ENCODE data around the gene FPGS. TPM values are rescaled to one million over a fixed set of nuclear protein-coding genes. Genes with fewer than 3 reads are reported as not detected.
A peak's percentile ranks its signal among the peaks of the same experiment; 100 is the strongest.
"Not testable (repeated sequence)": the region's sequence is repeated elsewhere in the genome, so short reads cannot be mapped to it uniquely, and the experiment has no call there.

The FPGS gene
- total RNA-seq (10 to 100 TPM; 71.2 to 80.6 TPM), total RNA-seq (53.8 to 91.4 reads per million in 2 donors)

- peaks cover 14% of the 10 kb centered on the region for H3K4me1 Mint-ChIP-seq
- H3K9me3 ChIP-seq (ENCODE audit: control insufficient read depth, low read length, poor library complexity, severe bottlenecking), result no peaks in the 10 kb centered on the region
- H3K27me3 Mint-ChIP-seq, result no peaks in the 10 kb centered on the region
- ATAC-seq (peak; percentile 90), DNase-seq (peak; percentile 71 to 87 (median 82))
- peak within 1 kb of the TSS; percentile 75 for H3K27ac Mint-ChIP-seq
- H3K36me3 Mint-ChIP-seq (ENCODE audit: low read depth), result no peaks in the 10 kb centered on the region
- peak within 1 kb of the TSS; percentile 95 for H3K4me3 Mint-ChIP-seq
These were observed at the start of gene FPGS for GRCh38 chr9:127802576-127803443. Gene FPGS, plus strand, starts transcription at chr9:127802882. Its CDS starts 43 bp downstream, at chr9:127802925.

- ATAC-seq, result no peak
- peaks cover 14% of the 10 kb centered on the region for H3K4me1 Mint-ChIP-seq
These were observed 49.5 kb upstream of the FPGS start for GRCh38 chr9:127753148-127753547.

GRCh38 chr9:127753622-127754021 lies 49.1 kb upstream of the FPGS start:
- Mint-ChIP-seq H3K27ac (no peak overlapping the region), H3K36me3 (ENCODE audit: low read depth) (peaks cover 2% of the 10 kb centered on the region), H3K27me3 (no peaks in the 10 kb centered on the region), H3K4me1 (peaks cover 17% of the 10 kb centered on the region), H3K4me3 (no peak overlapping the region)
- ATAC-seq, result no peak
- H3K9me3 ChIP-seq (ENCODE audit: control insufficient read depth, low read length, poor library complexity, severe bottlenecking), result no peaks in the 10 kb centered on the region
- DNase-seq, result no peak

More at GRCh38 chr9:127753148-127753547, 49.5 kb upstream of the FPGS start:
- Mint-ChIP-seq H3K27ac (no peak overlapping the region), H3K27me3 (no peaks in the 10 kb centered on the region), H3K4me3 (no peak overlapping the region), H3K36me3 (ENCODE audit: low read depth) (no peaks in the 10 kb centered on the region)
- no peaks in the 10 kb centered on the region for H3K9me3 ChIP-seq (ENCODE audit: control insufficient read depth, low read length, poor library complexity, severe bottlenecking)
- DNase-seq, result no peak

GRCh38 chr9:127754099-127755060 lies 48.3 kb upstream of the FPGS start:
- no peak overlapping the region for H3K4me3 Mint-ChIP-seq
- peaks cover 3% of the 10 kb centered on the region for H3K36me3 Mint-ChIP-seq (ENCODE audit: low read depth)
- no peaks in the 10 kb centered on the region for H3K9me3 ChIP-seq (ENCODE audit: control insufficient read depth, low read length, poor library complexity, severe bottlenecking)
- DNase-seq (no peak), ATAC-seq (no peak)
- no peaks in the 10 kb centered on the region for H3K27me3 Mint-ChIP-seq
- H3K4me1 Mint-ChIP-seq, result peaks cover 20% of the 10 kb centered on the region
- no peak overlapping the region for H3K27ac Mint-ChIP-seq

GRCh38 chr9:127755061-127756060 lies 47.3 kb upstream of the FPGS start:
- Mint-ChIP-seq H3K36me3 (ENCODE audit: low read depth) (peaks cover 3% of the 10 kb centered on the region), H3K4me1 (peaks cover 19% of the 10 kb centered on the region), H3K27ac (no peak overlapping the region), H3K4me3 (no peak overlapping the region), H3K27me3 (no peaks in the 10 kb centered on the region)
- ATAC-seq, result no peak
- DNase-seq, result no peak
- H3K9me3 ChIP-seq (ENCODE audit: control insufficient read depth, low read length, poor library complexity, severe bottlenecking), result no peaks in the 10 kb centered on the region

- peaks cover 15% of the 10 kb centered on the region for H3K4me1 Mint-ChIP-seq
- no peaks in the 10 kb centered on the region for H3K9me3 ChIP-seq (ENCODE audit: control insufficient read depth, low read length, poor library complexity, severe bottlenecking)
- no peak for DNase-seq
- ATAC-seq, result no peak
- no peak overlapping the region for H3K27ac Mint-ChIP-seq
- H3K27me3 Mint-ChIP-seq, result no peaks in the 10 kb centered on the region
- H3K36me3 Mint-ChIP-seq (ENCODE audit: low read depth), result peaks cover 3% of the 10 kb centered on the region
- no peak overlapping the region for H3K4me3 Mint-ChIP-seq
These were observed 46.4 kb upstream of the FPGS start for GRCh38 chr9:127756233-127756632.

GRCh38 chr9:127756776-127757175 lies 45.9 kb upstream of the FPGS start:
- H3K9me3 ChIP-seq (ENCODE audit: control insufficient read depth, low read length, poor library complexity, severe bottlenecking); ATAC-seq; H3K27ac Mint-ChIP-seq; H3K27me3 Mint-ChIP-seq; DNase-seq; H3K4me3 Mint-ChIP-seq; H3K36me3 Mint-ChIP-seq (ENCODE audit: low read depth): not testable (repeated sequence)
- H3K4me1 Mint-ChIP-seq, result peaks cover 12% of the 10 kb centered on the region

GRCh38 chr9:127758843-127759242 lies 43.8 kb upstream of the FPGS start:
- ATAC-seq, result no peak
- H3K9me3 ChIP-seq (ENCODE audit: control insufficient read depth, low read length, poor library complexity, severe bottlenecking), result no peaks in the 10 kb centered on the region
- Mint-ChIP-seq H3K4me3 (no peak overlapping the region), H3K27me3 (no peaks in the 10 kb centered on the region), H3K36me3 (ENCODE audit: low read depth) (peaks cover 3% of the 10 kb centered on the region), H3K4me1 (peaks cover 16% of the 10 kb centered on the region), H3K27ac (peak overlapping the region; percentile 80)
- DNase-seq, result no peak

- Mint-ChIP-seq H3K27ac (peak overlapping the region; percentile 19), H3K4me1 (peaks cover 32% of the 10 kb centered on the region), H3K36me3 (ENCODE audit: low read depth) (peaks cover 4% of the 10 kb centered on the region), H3K4me3 (no peak overlapping the region), H3K27me3 (no peaks in the 10 kb centered on the region)
- DNase-seq (no peak), ATAC-seq (no peak)
- H3K9me3 ChIP-seq (ENCODE audit: control insufficient read depth, low read length, poor library complexity, severe bottlenecking), result no peaks in the 10 kb centered on the region
These were observed 41.6 kb upstream of the FPGS start for GRCh38 chr9:127761061-127761460.

GRCh38 chr9:127761491-127761956 lies 41.2 kb upstream of the FPGS start:
- ATAC-seq, result no peak

GRCh38 chr9:127762111-127762676 lies 40.5 kb upstream of the FPGS start:
- peaks cover 41% of the 10 kb centered on the region for H3K4me1 Mint-ChIP-seq
- H3K36me3 Mint-ChIP-seq (ENCODE audit: low read depth), result peaks cover 4% of the 10 kb centered on the region
- H3K4me3 Mint-ChIP-seq, result no peak overlapping the region
- H3K27ac Mint-ChIP-seq, result peak overlapping the region; percentile 90
- no peaks in the 10 kb centered on the region for H3K27me3 Mint-ChIP-seq
- ATAC-seq (no peak), DNase-seq (no peak)
- no peaks in the 10 kb centered on the region for H3K9me3 ChIP-seq (ENCODE audit: control insufficient read depth, low read length, poor library complexity, severe bottlenecking)

More at GRCh38 chr9:127761491-127761956, 41.2 kb upstream of the FPGS start:
- Mint-ChIP-seq H3K4me1 (peaks cover 37% of the 10 kb centered on the region), H3K36me3 (ENCODE audit: low read depth) (peaks cover 4% of the 10 kb centered on the region), H3K4me3 (no peak overlapping the region), H3K27me3 (no peaks in the 10 kb centered on the region), H3K27ac (no peak overlapping the region)
- H3K9me3 ChIP-seq (ENCODE audit: control insufficient read depth, low read length, poor library complexity, severe bottlenecking), result no peaks in the 10 kb centered on the region
- DNase-seq, result no peak

- DNase-seq, result no peak
These were observed 38.7 kb upstream of the FPGS start for GRCh38 chr9:127763918-127764384.

More at GRCh38 chr9:127763918-127764384, 38.7 kb upstream of the FPGS start:
- peak overlapping the region; percentile 96 for H3K27ac Mint-ChIP-seq
- H3K27me3 Mint-ChIP-seq, result no peaks in the 10 kb centered on the region
- no peak overlapping the region for H3K4me3 Mint-ChIP-seq
- H3K9me3 ChIP-seq (ENCODE audit: control insufficient read depth, low read length, poor library complexity, severe bottlenecking), result no peaks in the 10 kb centered on the region
- H3K4me1 Mint-ChIP-seq, result peaks cover 49% of the 10 kb centered on the region
- peaks cover 2% of the 10 kb centered on the region for H3K36me3 Mint-ChIP-seq (ENCODE audit: low read depth)
- ATAC-seq, result peak; percentile 42
